H1 (cell line): ENCODE measurements around the gene FXYD3. TPM values are rescaled to one million over a fixed set of nuclear protein-coding genes. Genes with fewer than 3 reads are reported as not detected.

Experiments used
- CHD2 ChIP-seq: IDR thresholded peaks from 2 replicates; pipeline ENCODE4 v1.6.1; 2012; ENCODE audit warnings: low read length, improper control_type of control experiment
- SAP30 ChIP-seq: fragments of 300-600 bp; sonication (generic); IDR thresholded peaks from 2 replicates; pipeline ENCODE4 v1.7.1; 2012; ENCODE audit warnings: low read length, moderate library complexity, mild to moderate bottlenecking, inconsistent platforms; ENCODE audit not compliant: insufficient read depth, insufficient replicate concordance
- YY1 ChIP-seq: IDR thresholded peaks from 2 replicates; pipeline ENCODE4 v1.6.1; 2011; ENCODE audit warnings: low read depth, mild to moderate bottlenecking, low read length
- polyA plus RNA-seq, 7 experiments: library from polyadenylated mRNA; depleted of rRNA in 3 of 7; stranded (reverse) in 5 of 7; unstranded in 2 of 7; fragments of >200 nt in 5 of 7; fragments of 200-250 nt in 2 of 7; gene quantifications; 1 replicate in 5 of 7; 2 replicates in 1 of 7; 4 replicates in 1 of 7; pipeline versions ENCODE4 v1.2.1 to v1.2.3, GENCODE V29; 2011 to 2013; ENCODE audit warnings: missing spikeins in 2 of 7, mixed read lengths in 2 of 7
- total RNA-seq: library from RNA; stranded (reverse); fragmentation: NEBNext Ultra II Directional; extraction: Animal tissue kit (Norgen Biotek cat#: 25700); gene quantifications from 2 replicates; pipeline ENCODE4 v1.2.1, GENCODE V29; 2021

Gene FXYD3
- total and polyA plus RNA-seq, 2 of the 8 experiments (the other 6 are each of a cell fraction or from before 2014, with no cell fraction given), result 0.33 TPM; not detected in 1

DNA sequence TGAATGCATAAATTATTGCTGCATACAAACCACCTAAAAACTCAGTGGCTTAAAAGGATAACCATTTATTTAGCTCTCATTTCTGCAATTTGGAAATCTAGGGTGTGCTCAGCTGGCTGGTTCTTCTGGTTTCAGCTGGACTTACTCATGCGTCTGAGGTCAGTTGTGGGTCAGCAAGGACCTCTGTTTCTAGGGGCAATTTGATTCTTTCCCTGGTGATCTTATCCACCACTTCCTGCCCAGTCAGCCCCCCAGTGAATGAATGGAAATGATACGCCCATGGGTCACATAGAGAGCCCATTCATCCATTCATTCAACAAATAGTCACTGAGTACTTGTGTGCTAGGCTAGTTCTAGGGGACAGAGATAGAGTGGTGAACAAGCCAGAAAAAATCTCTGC is 48.8 kb downstream of the FXYD3 start (continued):
- TF ChIP-seq CHD2 (no peak), SAP30 (no peak), YY1 (no peak)
